Mucosa of descending colon (tissue), 3 donors: ENCODE measurements around the gene ACSL3. TPM values are rescaled to one million over a fixed set of nuclear protein-coding genes. Genes with fewer than 3 reads are reported as not detected.
"Not testable (repeated sequence)": the region's sequence is repeated elsewhere in the genome, so short reads cannot be mapped to it uniquely, and the experiment has no call there.

Source experiments
- ATAC-seq: fragments of 200-7000 bp; cut with Tn5 transposase; one replicate; pipeline ENCODE4 v1.9.1; 2020; ENCODE audit warnings: mild to moderate bottlenecking, moderate library complexity
- DNase-seq, 3 donors: peaks; one replicate each; pipeline ENCODE4 v3.0.0-alpha.2; 2020
- H3K36me3 ChIP-seq: fragments of 200-600 bp; one replicate; pipeline ENCODE4 v1.8.0; 2021; ENCODE audit warnings: low read depth, mild to moderate bottlenecking
- H3K4me1 ChIP-seq: fragments of 200-600 bp; one replicate; pipeline ENCODE4 v1.8.0; 2021; ENCODE audit warnings: low read depth, mild to moderate bottlenecking
- H3K4me3 ChIP-seq: fragments of 200-600 bp; one replicate; pipeline ENCODE4 v1.8.0; 2021; ENCODE audit warnings: mild to moderate bottlenecking
- H3K9me3 ChIP-seq: fragments of 200-600 bp; one replicate; pipeline ENCODE4 v1.8.0; 2021; ENCODE audit warnings: mild to moderate bottlenecking
- intact Hi-C, 2 donors: fragments of 100-400 bp; cut with DNase I in 1 of 2; cut with micrococcal nuclease in 1 of 2; formaldehyde crosslinking; loops; one replicate each; pipeline versions ENCODE4 v1.11.0 to v1.11.1; 2022; cut with DNase I, micrococcal nuclease
- total RNA-seq, 3 donors: library from RNA; stranded (reverse); fragmentation: NEBNext Ultra II Directional in 2 of 3; extraction: Animal tissue kit (Norgen Biotek cat#: 25700) in 2 of 3; gene quantifications; one replicate each; pipeline versions ENCODE4 v1.2.1 to v1.2.4, GENCODE V29; 2021 to 2023
- TF ChIP-seq, protein P1 (sequence below): fragments of 200-600 bp; IDR thresholded peaks from one replicate; pipeline ENCODE4 v1.8.0; 2022; ENCODE audit warnings: antibody characterized with exemption, mild to moderate bottlenecking
- donor health status: DM: no; HTN: no; CAD: no; lungs with moderate emphysema.
- donor health status: DM: no; HTN: no; CAD: no.
- donor health status: DM: no; HTN: yes; CAD: no.

The ACSL3 gene
- total RNA-seq, 3 donors from 2014 or later: 77.2 to 108 (median 93.0) TPM

DNA sequence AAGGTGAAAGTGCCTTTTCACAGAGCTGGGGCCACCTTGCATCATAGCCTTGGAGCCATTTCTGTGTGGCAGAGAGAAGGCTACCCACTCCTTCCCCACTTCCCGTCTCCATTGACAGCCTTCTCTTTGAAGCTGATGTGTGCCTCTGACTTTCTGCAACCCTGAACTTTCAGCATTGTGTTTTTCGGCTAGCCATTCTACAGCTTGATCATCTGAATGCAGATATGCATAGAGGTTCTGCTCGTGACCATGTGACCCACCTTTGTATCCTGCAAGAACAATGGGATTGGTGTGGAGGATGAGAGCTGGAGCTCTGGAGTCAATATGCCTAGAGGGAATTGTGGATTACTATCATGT is 122.1 kb downstream of the ACSL3 start:
- DNase-seq (no peak), ATAC-seq (no peak)
- intact Hi-C loops: no loop called here
- TF ChIP-seq, protein P1, sequence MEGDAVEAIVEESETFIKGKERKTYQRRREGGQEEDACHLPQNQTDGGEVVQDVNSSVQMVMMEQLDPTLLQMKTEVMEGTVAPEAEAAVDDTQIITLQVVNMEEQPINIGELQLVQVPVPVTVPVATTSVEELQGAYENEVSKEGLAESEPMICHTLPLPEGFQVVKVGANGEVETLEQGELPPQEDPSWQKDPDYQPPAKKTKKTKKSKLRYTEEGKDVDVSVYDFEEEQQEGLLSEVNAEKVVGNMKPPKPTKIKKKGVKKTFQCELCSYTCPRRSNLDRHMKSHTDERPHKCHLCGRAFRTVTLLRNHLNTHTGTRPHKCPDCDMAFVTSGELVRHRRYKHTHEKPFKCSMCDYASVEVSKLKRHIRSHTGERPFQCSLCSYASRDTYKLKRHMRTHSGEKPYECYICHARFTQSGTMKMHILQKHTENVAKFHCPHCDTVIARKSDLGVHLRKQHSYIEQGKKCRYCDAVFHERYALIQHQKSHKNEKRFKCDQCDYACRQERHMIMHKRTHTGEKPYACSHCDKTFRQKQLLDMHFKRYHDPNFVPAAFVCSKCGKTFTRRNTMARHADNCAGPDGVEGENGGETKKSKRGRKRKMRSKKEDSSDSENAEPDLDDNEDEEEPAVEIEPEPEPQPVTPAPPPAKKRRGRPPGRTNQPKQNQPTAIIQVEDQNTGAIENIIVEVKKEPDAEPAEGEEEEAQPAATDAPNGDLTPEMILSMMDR: no peak
- Histone ChIP-seq H3K4me1 (no peaks in the 10 kb centered on the region), H3K9me3 (no peaks in the 10 kb centered on the region), H3K4me3 (no peak overlapping the region), H3K36me3 (no peaks in the 10 kb centered on the region)

DNA sequence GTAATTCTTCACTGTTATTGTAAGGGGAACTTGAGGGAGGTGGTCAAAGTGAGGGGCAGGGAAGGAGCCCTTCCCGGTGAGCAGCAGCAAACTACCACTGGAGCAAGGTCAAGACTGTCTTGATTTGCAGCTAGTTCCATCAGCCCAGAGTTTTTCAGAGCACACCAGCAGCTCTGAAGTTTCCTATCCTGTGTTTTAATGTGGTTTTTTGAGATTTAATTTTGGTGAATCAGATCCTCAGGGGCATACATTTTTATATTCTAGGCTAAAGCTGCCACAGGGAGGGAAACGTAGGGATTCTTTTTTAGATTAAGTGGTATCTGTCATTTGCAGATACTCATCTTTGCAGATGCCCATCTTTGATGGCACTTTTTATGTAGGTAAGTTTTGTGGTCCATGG is 124.1 kb downstream of the ACSL3 start:
- no peaks in the 10 kb centered on the region for H3K4me1 ChIP-seq
- no peak for DNase-seq
- no peak for ATAC-seq
- intact Hi-C loops: no loop called here
- H3K9me3 ChIP-seq: no peaks in the 10 kb centered on the region
- no peak overlapping the region for H3K4me3 ChIP-seq
- TF ChIP-seq, protein P1: no peak
- H3K36me3 ChIP-seq: no peaks in the 10 kb centered on the region

DNA sequence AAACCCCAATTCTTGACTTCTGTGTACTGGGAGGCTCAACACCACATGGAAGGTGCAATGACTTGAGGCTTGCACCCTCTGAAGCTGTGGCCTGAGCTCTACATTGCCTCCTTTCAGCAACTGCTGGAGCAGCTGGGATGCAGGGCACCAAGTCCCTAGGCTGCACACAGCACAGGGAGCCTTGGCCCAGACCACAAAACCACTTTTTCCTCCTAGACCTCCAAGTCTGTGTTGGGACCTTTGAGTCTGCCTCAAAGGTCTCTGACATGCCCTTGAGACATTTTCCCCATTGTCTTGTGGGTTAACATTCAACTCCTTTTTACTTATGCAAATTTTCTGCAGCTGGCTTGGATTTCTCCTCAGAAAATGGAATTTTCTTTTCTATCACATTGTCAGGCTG is 128.6 kb downstream of the ACSL3 start:
- Histone ChIP-seq H3K36me3 (no peaks in the 10 kb centered on the region), H3K4me3 (no peak overlapping the region), H3K4me1 (no peaks in the 10 kb centered on the region), H3K9me3 (no peaks in the 10 kb centered on the region)
- intact Hi-C loops: no loop called here
- TF ChIP-seq, protein P1: no peak
- DNase-seq (no peak), ATAC-seq (no peak)

DNA sequence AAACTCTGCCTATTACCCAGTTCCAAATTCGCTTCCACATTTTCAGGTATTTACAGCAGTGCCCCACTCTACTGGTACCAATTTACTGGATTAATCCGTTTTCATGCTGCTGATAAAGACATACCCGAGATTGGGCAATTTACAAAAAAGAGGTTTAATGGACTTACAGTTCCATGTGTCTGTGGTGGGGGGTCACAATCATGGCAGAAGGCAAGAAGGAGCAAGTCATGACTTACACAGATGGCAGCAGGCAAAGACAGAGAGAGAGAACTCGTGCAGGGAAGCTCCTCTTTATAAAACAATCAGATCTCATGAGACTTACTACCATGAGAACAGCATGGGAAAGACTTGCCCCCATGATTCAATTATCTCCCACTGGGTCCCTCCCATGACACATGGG is 129.4 kb downstream of the ACSL3 start:
- H3K9me3 ChIP-seq, H3K36me3 ChIP-seq, H3K4me3 ChIP-seq, H3K4me1 ChIP-seq, DNase-seq, intact Hi-C loops, ATAC-seq: not testable (repeated sequence)

DNA sequence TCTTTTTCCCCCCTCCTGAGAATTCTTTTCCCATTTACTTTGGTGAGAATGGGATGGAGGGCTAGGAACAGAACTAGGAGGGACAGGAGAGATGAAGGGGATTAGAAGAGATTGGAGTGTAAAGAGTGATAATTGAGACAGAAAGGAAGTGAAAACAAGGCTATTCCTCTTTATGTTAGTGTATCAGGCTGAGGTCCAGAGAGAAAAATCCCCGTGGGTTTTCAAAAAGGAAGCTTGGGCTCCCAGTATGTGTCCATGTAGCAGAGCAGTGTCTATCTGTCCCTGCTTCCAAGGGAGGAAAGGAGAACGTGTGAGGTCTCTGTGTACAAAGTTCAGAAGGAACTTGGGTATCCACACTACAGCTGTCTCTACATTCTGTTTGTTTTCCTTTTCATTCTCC is 131.3 kb downstream of the ACSL3 start:
- intact Hi-C loops: no loop called here
- no peaks in the 10 kb centered on the region for H3K36me3 ChIP-seq
- TF ChIP-seq, protein P1: no peak
- H3K4me1 ChIP-seq: no peaks in the 10 kb centered on the region
- ATAC-seq (peak; percentile 27), DNase-seq (no peak)
- H3K9me3 ChIP-seq: no peaks in the 10 kb centered on the region
- no peak overlapping the region for H3K4me3 ChIP-seq

Other genes with a start within 250 kb of the ACSL3 start
- 10 to 100 TPM; 18.0 to 27.2 (median 21.1) TPM for gene FARSB, start 204.9 kb upstream of the ACSL3 start, total RNA-seq
- gene MOGAT1, start 189.4 kb upstream of the ACSL3 start, total RNA-seq: under 1 TPM in 1 of 3 donors, not detected in 2; 0.38 TPM
- gene KCNE4, start 191.2 kb downstream of the ACSL3 start, total RNA-seq: 1 to 10 TPM in 2 of 3 donors, under 1 TPM in 1; 0.55 to 5.8 (median 2.0) TPM